ENCODE data around the gene TMEM175. TPM values are rescaled to one million over a fixed set of nuclear protein-coding genes. Genes with fewer than 3 reads are reported as not detected.

Gene TMEM175
- total and polyA plus RNA-seq, 2 of the 13 experiments (the other 11 are each of a cell fraction or from before 2014, with no cell fraction given), result 5.1 to 9.9 TPM

DNA sequence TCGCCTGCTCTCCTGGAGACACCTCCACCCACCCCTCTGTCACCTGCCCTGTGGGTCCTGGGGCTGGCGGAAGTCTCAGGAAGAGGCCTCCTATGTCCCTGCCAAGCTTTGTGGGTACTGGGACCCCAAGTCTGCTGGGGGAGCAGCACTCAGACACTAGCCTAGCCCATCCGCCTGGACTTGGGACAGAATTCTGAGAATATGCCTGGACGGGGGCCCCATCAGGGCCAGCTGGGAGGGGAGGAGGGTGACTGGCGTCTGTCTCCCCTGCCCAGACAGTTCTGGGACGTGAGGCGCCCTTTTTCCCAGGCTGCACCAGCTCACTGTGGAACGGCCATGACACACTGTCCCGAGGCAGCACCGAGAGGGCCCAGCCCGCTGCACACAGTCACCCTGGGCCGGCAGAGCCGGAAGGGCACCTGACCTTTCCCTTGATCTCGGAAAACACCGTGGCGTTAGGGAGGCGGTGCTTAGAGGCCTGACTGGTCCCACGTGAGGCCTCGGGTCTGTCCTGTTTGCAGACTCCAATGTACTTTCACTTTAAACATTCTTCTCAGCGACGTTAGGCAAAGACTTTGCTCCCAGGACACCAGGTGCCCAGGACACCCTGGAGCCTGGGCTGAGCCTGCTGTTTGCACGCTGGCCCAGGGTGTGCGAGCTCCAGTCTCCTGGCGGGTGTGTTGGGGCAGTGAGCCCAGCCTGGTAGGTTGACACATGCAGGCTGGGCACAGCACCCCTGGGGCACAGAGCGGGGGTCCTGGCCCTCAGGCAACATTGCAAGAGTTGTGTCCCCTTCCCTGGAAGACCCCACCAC, 60.2 kb downstream of the TMEM175 start (continued):
- no peak for TF ChIP-seq ZNF414 (CRISPR knock-in tag; IDR thresholded peaks at IDR 0.05)
- no peak for TF ChIP-seq NKX3-1 (CRISPR knock-in tag; IDR thresholded peaks at IDR 0.05)
- no peak for TF ChIP-seq ZNF326 (CRISPR knock-in tag; IDR thresholded peaks at IDR 0.05; ENCODE audit: borderline replicate concordance)
- TF ChIP-seq SRSF1 (optimal IDR thresholded peaks at IDR 0.05; ENCODE audit: low read depth, low read length), result peak; percentile 55
- 0 out of 2 replicates have a peak, but pooled peaks have one; percentile 48 for TF ChIP-seq NCOA2 (CRISPR knock-in tag; IDR thresholded peaks at IDR 0.05)
- TF ChIP-seq ZFX (CRISPR knock-in tag; IDR thresholded peaks at IDR 0.05; ENCODE audit: low read depth), result peak; percentile 82; the same call in 1 of the 2 replicates
- no peak; the same call in 1 of the 2 replicates for TF ChIP-seq HOXA5 (CRISPR knock-in tag; IDR thresholded peaks at IDR 0.05)
- TF ChIP-seq ZNF674 (CRISPR knock-in tag; IDR thresholded peaks at IDR 0.05; ENCODE audit: low read depth), result no peak
- TF ChIP-seq ZNF101 (CRISPR knock-in tag; IDR thresholded peaks at IDR 0.05; ENCODE audit: borderline replicate concordance, low read depth), result no peak
- TF ChIP-seq ZSCAN21 (CRISPR knock-in tag; IDR thresholded peaks at IDR 0.05; ENCODE audit: borderline replicate concordance), result no peak
- TF ChIP-seq ZSCAN9 (CRISPR knock-in tag; IDR thresholded peaks at IDR 0.05; ENCODE audit: borderline replicate concordance), result peak; percentile 77
- TF ChIP-seq ZNF616 (CRISPR knock-in tag; IDR thresholded peaks at IDR 0.05; ENCODE audit: low read depth), result 0 out of 2 replicates have a peak, but pooled peaks have one; percentile 2
- no peak for TF ChIP-seq CENPX (CRISPR knock-in tag; IDR thresholded peaks at IDR 0.05)
- TF ChIP-seq SYNCRIP (IDR thresholded peaks at IDR 0.05; ENCODE audit: insufficient read depth, low read depth, low read length), result no peak
- peak; percentile 83 for TF ChIP-seq FOSL2 (CRISPR knock-in tag; IDR thresholded peaks at IDR 0.05)
- TF ChIP-seq ZNF264 (CRISPR knock-in tag; IDR thresholded peaks at IDR 0.05), result no peak; the same call in 1 of the 2 replicates
- TF ChIP-seq GPN1 (CRISPR knock-in tag; IDR thresholded peaks at IDR 0.05; ENCODE audit: borderline replicate concordance), result no peak
- no peak; the same call in 1 of the 2 replicates for TF ChIP-seq ZFP90 (CRISPR knock-in tag; IDR thresholded peaks at IDR 0.05; ENCODE audit: borderline replicate concordance)
- no peak for TF ChIP-seq ARHGAP35 (CRISPR knock-in tag; IDR thresholded peaks at IDR 0.05; ENCODE audit: borderline replicate concordance)
- TF ChIP-seq STAT6 (CRISPR knock-in tag; IDR thresholded peaks at IDR 0.05; ENCODE audit: borderline replicate concordance), result no peak; the same call in 1 of the 2 replicates
- TF ChIP-seq ZNF124 (CRISPR knock-in tag; IDR thresholded peaks at IDR 0.05), result no peak
- TF ChIP-seq, protein P1, sequence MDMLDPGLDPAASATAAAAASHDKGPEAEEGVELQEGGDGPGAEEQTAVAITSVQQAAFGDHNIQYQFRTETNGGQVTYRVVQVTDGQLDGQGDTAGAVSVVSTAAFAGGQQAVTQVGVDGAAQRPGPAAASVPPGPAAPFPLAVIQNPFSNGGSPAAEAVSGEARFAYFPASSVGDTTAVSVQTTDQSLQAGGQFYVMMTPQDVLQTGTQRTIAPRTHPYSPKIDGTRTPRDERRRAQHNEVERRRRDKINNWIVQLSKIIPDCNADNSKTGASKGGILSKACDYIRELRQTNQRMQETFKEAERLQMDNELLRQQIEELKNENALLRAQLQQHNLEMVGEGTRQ (IDR thresholded peaks at IDR 0.05; ENCODE audit: low read depth, low read length), result peak; percentile 96
- TF ChIP-seq, protein P1 (CRISPR knock-in tag; IDR thresholded peaks at IDR 0.05; ENCODE audit: borderline replicate concordance), result peak; percentile 93; the same call in 1 of the 2 replicates

Data from HepG2 (cell line).